Smooth muscle cell (in vitro differentiated cells): ENCODE results near the gene SORCS2. TPM values are rescaled to one million over a fixed set of nuclear protein-coding genes. Genes with fewer than 3 reads are reported as not detected.

Experiments
- DNase-seq: peaks from one replicate; lab custom pipeline; 2025; ENCODE audit not compliant: unreplicated experiment; lab: John Stamatoyannopoulos, UW
- H2AFZ ChIP-seq: fragments of 200-600 bp; sonication (generic); 2 replicates; pipeline ENCODE4 v1.6.0; 2016; ENCODE audit warnings: antibody characterized with exemption, low read depth, mild to moderate bottlenecking
- H3F3A ChIP-seq: fragments of 200-600 bp; sonication (generic); 2 replicates; pipeline ENCODE4 v1.6.0; 2017; ENCODE audit warnings: antibody characterized with exemption, low read depth
- H3K27ac ChIP-seq: fragments of 200-600 bp; sonication (generic); 2 replicates; pipeline ENCODE4 v1.5.1; 2016; ENCODE audit warnings: low read depth, mild to moderate bottlenecking
- H3K27me3 ChIP-seq: fragments of 200-600 bp; sonication (generic); 2 replicates; pipeline ENCODE4 v1.6.1; 2016; ENCODE audit warnings: low read depth, mild to moderate bottlenecking
- H3K36me3 ChIP-seq: fragments of 200-600 bp; sonication (generic); 2 replicates; pipeline ENCODE4 v1.5.1; 2016; ENCODE audit warnings: low read depth
- H3K4me1 ChIP-seq: fragments of 200-600 bp; sonication (generic); 2 replicates; pipeline ENCODE4 v1.5.1; 2016; ENCODE audit warnings: low read depth
- H3K4me2 ChIP-seq: fragments of 200-600 bp; sonication (generic); 2 replicates; pipeline ENCODE4 v1.6.0; 2016; ENCODE audit warnings: mild to moderate bottlenecking
- H3K4me3 ChIP-seq: fragments of 200-600 bp; sonication (generic); 2 replicates; pipeline ENCODE4 v1.5.1; 2016; ENCODE audit warnings: mild to moderate bottlenecking
- H3K79me2 ChIP-seq: fragments of 200-600 bp; sonication (generic); 2 replicates; pipeline ENCODE4 v1.6.0; 2016; ENCODE audit warnings: low read depth, mild to moderate bottlenecking
- H3K9ac ChIP-seq: fragments of 200-600 bp; sonication (generic); 2 replicates; pipeline ENCODE4 v1.6.0; 2016; ENCODE audit warnings: low read depth
- H3K9me3 ChIP-seq: fragments of 200-600 bp; sonication (generic); replicated peaks from 2 replicates; pipeline ENCODE4 v1.5.1; 2016; ENCODE audit warnings: low read depth
- H4K20me1 ChIP-seq: fragments of 200-600 bp; sonication (generic); 2 replicates; pipeline ENCODE4 v1.6.0; 2016; ENCODE audit warnings: low read depth
- CTCF ChIP-seq: fragments of 200-600 bp; sonication (generic); IDR thresholded peaks from 2 replicates; pipeline ENCODE4 v1.5.1; 2017; ENCODE audit warnings: borderline replicate concordance, mild to moderate bottlenecking, antibody characterized with exemption; ENCODE audit not compliant: insufficient read depth, poor library complexity, severe bottlenecking
- WGBS: methylation state at CpG from one replicate; pipeline ENCODE4 v1.1.7; 2016; ENCODE audit warnings: low lambda C conversion rate; 5-methylcytosine and 5-hydroxymethylcytosine counted together
- polyA plus RNA-seq: library from polyadenylated mRNA; unstranded; fragments of >200 nt; fragmentation: Nextera tagmentation; extraction: Ambion mirVana; gene quantifications from 2 replicates; pipeline ENCODE4 v1.2.1, GENCODE V29; 2016
- total RNA-seq: library from RNA; depleted of rRNA; stranded (reverse); fragments of >200 nt; gene quantifications from 2 replicates; pipeline ENCODE4 v1.2.3, GENCODE V29; 2014

Gene SORCS2
- total and polyA plus RNA-seq, 2 experiments from 2014 or later: 5.2 to 9.3 TPM

- H3K9ac ChIP-seq: no peak overlapping the region
- no peaks in the 10 kb centered on the region for H3K79me2 ChIP-seq
- no peaks in the 10 kb centered on the region for H3K27me3 ChIP-seq
- no peaks in the 10 kb centered on the region for H3F3A ChIP-seq
- no peaks in the 10 kb centered on the region for H3K36me3 ChIP-seq
- no peaks in the 10 kb centered on the region for H4K20me1 ChIP-seq
- no peaks in the 10 kb centered on the region for H3K9me3 ChIP-seq
- peaks cover 8% of the 10 kb centered on the region for H3K4me1 ChIP-seq
- TF ChIP-seq CTCF: no peak
- H3K4me2 ChIP-seq: no peak overlapping the region
- WGBS: 95% methylated on average over 11 of the region's 12 CpGs
- no peak overlapping the region for H3K4me3 ChIP-seq
- no peak overlapping the region for H2AFZ ChIP-seq
- no peak overlapping the region for H3K27ac ChIP-seq
- DNase-seq: no peak
These were observed 164.5 kb downstream of the SORCS2 start for GRCh38 chr4:7356667-7357310.

- no peaks in the 10 kb centered on the region for H3F3A ChIP-seq
- H3K9ac ChIP-seq: no peak overlapping the region
- 92% methylated on average over 9 of the region's 9 CpGs for WGBS
- no peaks in the 10 kb centered on the region for H3K27me3 ChIP-seq
- no peak for DNase-seq
- H2AFZ ChIP-seq: no peak overlapping the region
- no peaks in the 10 kb centered on the region for H3K79me2 ChIP-seq
- H3K4me2 ChIP-seq: no peak overlapping the region
- no peak for TF ChIP-seq CTCF
- H3K9me3 ChIP-seq: no peaks in the 10 kb centered on the region
- peaks cover 8% of the 10 kb centered on the region for H3K4me1 ChIP-seq
- no peak overlapping the region for H3K4me3 ChIP-seq
- H3K27ac ChIP-seq: no peak overlapping the region
- H3K36me3 ChIP-seq: no peaks in the 10 kb centered on the region
- H4K20me1 ChIP-seq: no peaks in the 10 kb centered on the region
These were observed 165.0 kb downstream of the SORCS2 start for GRCh38 chr4:7357323-7357722.

GRCh38 chr4:7358100-7358735 lies 165.9 kb downstream of the SORCS2 start:
- Histone ChIP-seq H3K27me3 (no peaks in the 10 kb centered on the region), H3F3A (no peaks in the 10 kb centered on the region), H3K9ac (no peak overlapping the region), H3K27ac (no peak overlapping the region), H3K79me2 (no peaks in the 10 kb centered on the region), H3K4me3 (no peak overlapping the region), H3K9me3 (no peaks in the 10 kb centered on the region), H3K36me3 (no peaks in the 10 kb centered on the region), H2AFZ (no peak overlapping the region), H4K20me1 (no peaks in the 10 kb centered on the region), H3K4me1 (peaks cover 8% of the 10 kb centered on the region), H3K4me2 (no peak overlapping the region)
- TF ChIP-seq CTCF: no peak
- 48% methylated on average over 11 of the region's 11 CpGs for WGBS
- DNase-seq: no peak
